Muscle of back (tissue), 10 donors: Measurements from ENCODE around the gene C17orf113. TPM values are rescaled to one million over a fixed set of nuclear protein-coding genes. Genes with fewer than 3 reads are reported as not detected.

ENCODE experiments used
- polyA plus RNA-seq, 10 donors: library from polyadenylated mRNA; unstranded; fragments of 120-200 nt; gene quantifications; one replicate each; pipeline ENCODE4 v1.2.1, GENCODE V29; 2013; ENCODE audit not compliant: insufficient read length in 10 of 10

The C17orf113 gene
- polyA plus RNA-seq, 10 donors = 0.87 to 1.7 (median 1.0) TPM

Other genes starting within 250 kb of the C17orf113 start
- 10 to 100 TPM; 27.6 to 59.2 (median 40.2) TPM for gene P3H4, start 238.7 kb downstream of the C17orf113 start, polyA plus RNA-seq
- 100 to 1,000 TPM; 104 to 191 (median 135) TPM for gene FKBP10, start 237.6 kb downstream of the C17orf113 start, polyA plus RNA-seq
- gene NT5C3B, start 214.4 kb downstream of the C17orf113 start, polyA plus RNA-seq = 10 to 100 TPM; 32.4 to 79.1 (median 45.9) TPM
- under 1 TPM in 4 of 10 donors, not detected in 6; 0.15 to 0.43 (median 0.18) TPM for gene KLHL10, start 212.8 kb downstream of the C17orf113 start, polyA plus RNA-seq
- gene KLHL11, start 185.2 kb downstream of the C17orf113 start, polyA plus RNA-seq = 1 to 10 TPM; 4.4 to 6.4 (median 5.6) TPM
- 10 to 100 TPM; 48.4 to 77.4 (median 58.5) TPM for gene ACLY, start 131.7 kb downstream of the C17orf113 start, polyA plus RNA-seq
- 1 to 10 TPM in 1 of 10 donors, under 1 TPM in 9; 0.53 to 1.2 (median 0.71) TPM for gene ODAD4, start 120.0 kb downstream of the C17orf113 start, polyA plus RNA-seq
- gene CNP, start 83.8 kb downstream of the C17orf113 start, polyA plus RNA-seq = 10 to 100 TPM; 34.3 to 62.8 (median 41.1) TPM
- gene DNAJC7, start 33.2 kb downstream of the C17orf113 start, polyA plus RNA-seq = 100 to 1,000 TPM in 2 of 10 donors, 10 to 100 TPM in 8; 79.1 to 109 (median 91.0) TPM
- gene NKIRAS2, start 30.5 kb downstream of the C17orf113 start, polyA plus RNA-seq = 10 to 100 TPM; 32.9 to 50.9 (median 41.2) TPM
- gene ZNF385C, start 47.9 kb upstream of the C17orf113 start, polyA plus RNA-seq = 10 to 100 TPM in 2 of 10 donors, 1 to 10 TPM in 8; 4.3 to 16.1 (median 7.8) TPM
- gene DHX58, start 62.1 kb upstream of the C17orf113 start, polyA plus RNA-seq = 1 to 10 TPM; 3.7 to 8.7 (median 5.2) TPM
- 10 to 100 TPM; 28.7 to 62.9 (median 44.1) TPM for gene KAT2A, start 70.8 kb upstream of the C17orf113 start, polyA plus RNA-seq
- under 1 TPM in 9 of 10 donors, not detected in 1; 0.11 to 0.38 (median 0.21) TPM for gene HSPB9, start 72.2 kb upstream of the C17orf113 start, polyA plus RNA-seq
- 10 to 100 TPM; 49.8 to 89.5 (median 63.1) TPM for gene RAB5C, start 104.4 kb upstream of the C17orf113 start, polyA plus RNA-seq
- gene KCNH4, start 130.5 kb upstream of the C17orf113 start, polyA plus RNA-seq = under 1 TPM in 3 of 10 donors, not detected in 7; 0.03 to 0.06 (median 0.05) TPM
- gene HCRT, start 134.9 kb upstream of the C17orf113 start, polyA plus RNA-seq = under 1 TPM in 1 of 10 donors, not detected in 9; 0.27 TPM
- gene GHDC, start 143.9 kb upstream of the C17orf113 start, polyA plus RNA-seq = 10 to 100 TPM in 5 of 10 donors, 1 to 10 TPM in 5; 8.4 to 12.9 (median 10.2) TPM
- gene STAT5B, start 225.8 kb upstream of the C17orf113 start, polyA plus RNA-seq = 10 to 100 TPM; 30.4 to 51.6 (median 40.3) TPM
- gene STAT5A, start 237.9 kb upstream of the C17orf113 start, polyA plus RNA-seq = 10 to 100 TPM; 13.5 to 19.9 (median 16.0) TPM